ENCODE measurements around the gene NFKBIZ.

Gene NFKBIZ

GRCh38 chr3:101852983-101853840, 3.9 kb downstream of the NFKBIZ start:
- H3K4me3 ChIP-seq (ENCODE audit: control insufficient read depth, low read depth, low read length) = no peak overlapping the region
- no peak for DNase-seq (ENCODE audit: low read depth)

GRCh38 chr3:101853982-101854381, 4.7 kb downstream of the NFKBIZ start:
- DNase-seq (ENCODE audit: low read depth) = no peak
- no peak overlapping the region for H3K4me3 ChIP-seq (ENCODE audit: control insufficient read depth, low read depth, low read length)
- TF ChIP-seq CTCF (IDR thresholded peaks at IDR 0.05; ENCODE audit: control insufficient read depth, insufficient read depth, low read depth, low read length, missing control alignments) = no peak

More at GRCh38 chr3:101852983-101853840, 3.9 kb downstream of the NFKBIZ start:
- TF ChIP-seq CTCF (IDR thresholded peaks at IDR 0.05; ENCODE audit: control insufficient read depth, insufficient read depth, low read depth, low read length, missing control alignments) = no peak

- DNase-seq (ENCODE audit: low read depth) = no peak
- TF ChIP-seq CTCF (IDR thresholded peaks at IDR 0.05; ENCODE audit: control insufficient read depth, insufficient read depth, low read depth, low read length, missing control alignments) = no peak
- no peak overlapping the region for H3K4me3 ChIP-seq (ENCODE audit: control insufficient read depth, low read depth, low read length)
These were observed 5.4 kb downstream of the NFKBIZ start for GRCh38 chr3:101854608-101855304.

- DNase-seq (ENCODE audit: low read depth) = no peak
- no peak overlapping the region for H3K4me3 ChIP-seq (ENCODE audit: control insufficient read depth, low read depth, low read length)
- no peak for TF ChIP-seq CTCF (IDR thresholded peaks at IDR 0.05; ENCODE audit: control insufficient read depth, insufficient read depth, low read depth, low read length, missing control alignments)
These were observed 8.0 kb downstream of the NFKBIZ start for GRCh38 chr3:101857301-101857741.

GRCh38 chr3:101858464-101859030, 9.2 kb downstream of the NFKBIZ start:
- no peak for DNase-seq (ENCODE audit: low read depth)
- H3K4me3 ChIP-seq (ENCODE audit: control insufficient read depth, low read depth, low read length) = no peak overlapping the region
- TF ChIP-seq CTCF (IDR thresholded peaks at IDR 0.05; ENCODE audit: control insufficient read depth, insufficient read depth, low read depth, low read length, missing control alignments) = no peak

GRCh38 chr3:101859882-101860448, 10.7 kb downstream of the NFKBIZ start:
- DNase-seq (ENCODE audit: low read depth) = no peak
- TF ChIP-seq CTCF (IDR thresholded peaks at IDR 0.05; ENCODE audit: control insufficient read depth, insufficient read depth, low read depth, low read length, missing control alignments) = no peak
- H3K4me3 ChIP-seq (ENCODE audit: control insufficient read depth, low read depth, low read length) = no peak overlapping the region

All from AG09309 (cell line).